SK-N-SH (cell line): ENCODE data around the gene SCN4B. TPM values are rescaled to one million over a fixed set of nuclear protein-coding genes. Genes with fewer than 3 reads are reported as not detected.
A peak's percentile ranks its signal among the peaks of the same experiment; 100 is the strongest.

Experiments
- CTCF ChIA-PET: fragments of 300-600, 350-600 bp; formaldehyde crosslinking; extraction: SDS; loops from one replicate; lab custom pipeline; 2021; lab: Yijun Ruan, JAX
- POLR2A ChIA-PET: fragments of 350-600 bp; sonication (Branson Sonifier 250); formaldehyde crosslinking; extraction: SDS; loops from one replicate; lab custom pipeline; 2020; ENCODE audit warnings: antibody characterized with exemption, inconsistent platforms; lab: Yijun Ruan, JAX
- DNase-seq: peaks from one replicate; pipeline ENCODE4 v3.0.0; 2012
- H2AFZ ChIP-seq: fragments of 200-600 bp; sonication (generic); 2 replicates; pipeline ENCODE4 v1.8.1; 2016; ENCODE audit warnings: antibody characterized with exemption, mild to moderate bottlenecking, low read depth
- H3F3A ChIP-seq: fragments of 200-600 bp; sonication (generic); replicated peaks from 2 replicates; pipeline ENCODE3; 2016; ENCODE audit warnings: antibody characterized with exemption, mild to moderate bottlenecking; ENCODE audit not compliant: insufficient read depth
- H3K27ac ChIP-seq, 2 experiments: fragments of 200-500 bp in 1 of 2; fragments of 200-600 bp in 1 of 2; sonication (Bioruptor generic) in 1 of 2; sonication (generic), shearing (Covaris generic) in 1 of 2; 2 replicates each; pipeline versions ENCODE4 v1.5.1 to v1.6.1; 2014 to 2016; ENCODE audit warnings: low read depth in 2 of 2, inconsistent platforms in 1 of 2, low read length in 1 of 2, mild to moderate bottlenecking in 1 of 2, mixed read lengths in 1 of 2
- H3K27me3 ChIP-seq: fragments of 200-600 bp; sonication (generic), shearing (Covaris generic); 2 replicates; pipeline ENCODE4 v1.6.1; 2016; ENCODE audit warnings: mixed run types; ENCODE audit not compliant: insufficient read depth
- H3K36me3 ChIP-seq, 2 experiments: fragments of 200-500 bp in 1 of 2; fragments of 200-600 bp in 1 of 2; sonication (Bioruptor generic) in 1 of 2; sonication (generic) in 1 of 2; replicated peaks in 1 of 2; 2 replicates each; pipeline versions ENCODE3 to v1.5.1; 2014 to 2016; ENCODE audit warnings: low read length in 1 of 2, mild to moderate bottlenecking in 1 of 2; ENCODE audit not compliant: insufficient read depth in 2 of 2, control insufficient read depth in 1 of 2
- H3K4me1 ChIP-seq, 2 experiments: fragments of 200-500 bp in 1 of 2; fragments of 200-600 bp in 1 of 2; sonication (Bioruptor generic) in 1 of 2; sonication (generic), shearing (Covaris generic) in 1 of 2; 2 replicates each; pipeline versions ENCODE4 v1.5.1 to v1.6.1; 2014 to 2016; ENCODE audit warnings: low read depth in 1 of 2, low read length in 1 of 2, mixed run types in 1 of 2; ENCODE audit not compliant: insufficient read depth in 2 of 2, control insufficient read depth in 1 of 2
- H3K4me2 ChIP-seq: fragments of 200-600 bp; sonication (generic), shearing (Covaris generic); 2 replicates; pipeline ENCODE4 v1.6.1; 2017; ENCODE audit warnings: mixed run types
- H3K4me3 ChIP-seq, 2 experiments: fragments of 200-500 bp in 1 of 2; fragments of 200-600 bp in 1 of 2; sonication (Bioruptor generic) in 1 of 2; sonication (generic), shearing (Covaris generic) in 1 of 2; 2 replicates each; pipeline versions ENCODE4 v1.5.1 to v1.8.1; 2014 to 2016; ENCODE audit warnings: low read depth in 2 of 2, inconsistent platforms in 1 of 2, low read length in 1 of 2, mild to moderate bottlenecking in 1 of 2, mixed read lengths in 1 of 2, moderate library complexity in 1 of 2
- H3K79me2 ChIP-seq: fragments of 200-600 bp; sonication (generic); 2 replicates; pipeline ENCODE4 v1.8.1; 2017; ENCODE audit warnings: mild to moderate bottlenecking; ENCODE audit not compliant: insufficient read depth
- H3K9ac ChIP-seq: fragments of 200-600 bp; sonication (generic); 2 replicates; pipeline ENCODE4 v1.6.1; 2017; ENCODE audit warnings: mixed run types
- H3K9me2 ChIP-seq: fragments of 200-600 bp; sonication (generic); 2 replicates; pipeline ENCODE4 v1.6.1; 2017; ENCODE audit warnings: mixed run types
- H3K9me3 ChIP-seq: fragments of 200-600 bp; sonication (generic); 2 replicates; pipeline ENCODE4 v1.6.1; 2017; ENCODE audit warnings: mixed run types, mild to moderate bottlenecking, moderate library complexity
- H4K20me1 ChIP-seq: fragments of 200-600 bp; sonication (generic); 2 replicates; pipeline ENCODE4 v1.6.1; 2017; ENCODE audit warnings: mild to moderate bottlenecking, mixed run types; ENCODE audit not compliant: insufficient read depth
- ELF1 ChIP-seq: IDR thresholded peaks from 2 replicates; pipeline ENCODE4 v1.4.0; 2012
- EZH2phosphoT487 ChIP-seq: fragments of 200-600 bp; sonication (generic); IDR thresholded peaks from 2 replicates; pipeline ENCODE4 v1.6.1; 2017; ENCODE audit warnings: low read depth, mixed run types, mild to moderate bottlenecking, antibody characterized with exemption, moderate library complexity, borderline replicate concordance
- GATA2 ChIP-seq: sonication (generic); formaldehyde crosslinking; IDR thresholded peaks from 2 replicates; pipeline ENCODE4 v1.5.0; 2020; ENCODE audit warnings: mild to moderate bottlenecking, missing genetic modification reagents
- MAX ChIP-seq: IDR thresholded peaks from 2 replicates; pipeline ENCODE4 v1.4.0; 2012; ENCODE audit warnings: low read depth
- MXI1 ChIP-seq: IDR thresholded peaks from 2 replicates; pipeline ENCODE4 v1.6.1; 2012; ENCODE audit warnings: mild to moderate bottlenecking, low read depth, low read length, improper control_type of control experiment
- NFIC ChIP-seq: IDR thresholded peaks from 2 replicates; pipeline ENCODE4 v1.4.0; 2012; ENCODE audit warnings: borderline replicate concordance
- RAD21 ChIP-seq: IDR thresholded peaks from 2 replicates; pipeline ENCODE4 v1.6.1; 2012; ENCODE audit warnings: mild to moderate bottlenecking, low read length
- RXRA ChIP-seq: IDR thresholded peaks from 2 replicates; pipeline ENCODE4 v1.4.0; 2012; ENCODE audit warnings: low read depth, mild to moderate bottlenecking, borderline replicate concordance
- SIN3A ChIP-seq: IDR thresholded peaks from 2 replicates; pipeline ENCODE4 v1.6.1; 2012; ENCODE audit warnings: low read depth, mild to moderate bottlenecking, low read length, moderate library complexity, borderline replicate concordance
- SMC3 ChIP-seq: IDR thresholded peaks from 2 replicates; pipeline ENCODE4 v1.6.1; 2012; ENCODE audit warnings: low read depth, low read length, improper control_type of control experiment
- USF2 ChIP-seq: fragments of 150-350 bp; IDR thresholded peaks from 2 replicates; pipeline ENCODE4 v1.6.1; 2017; ENCODE audit warnings: antibody characterized with exemption, low read length, low read depth, borderline replicate concordance
- WGBS: methylation state at CpG from one replicate; pipeline ENCODE4 v1.1.6; 2017; ENCODE audit warnings: low lambda C conversion rate; 5-methylcytosine and 5-hydroxymethylcytosine counted together
- polyA plus RNA-seq, 3 experiments: library from polyadenylated mRNA; depleted of rRNA; stranded (reverse); fragments of >200 nt; gene quantifications; 2 replicates each; pipeline ENCODE4 v1.2.3, GENCODE V29; 2012

The SCN4B gene
- 1.2 and 2.0 TPM in 2 replicates for polyA plus RNA-seq (2012; rRNA removed)
- polyA plus RNA-seq (2012; cell fraction: cytosol; rRNA removed): 1.2 and 1.3 TPM in 2 replicates
- 1.4 and 1.7 TPM in 2 replicates for polyA plus RNA-seq (2012; cell fraction: nucleus; rRNA removed)

- no peaks in the 10 kb centered on the region for H3F3A ChIP-seq
- peak; percentile 50; the same call in 1 of the 2 replicates for TF ChIP-seq MXI1
- TF ChIP-seq RXRA: no peak
- TF ChIP-seq ELF1: no peak
- peak within 1 kb of the TSS; percentile 54 to 63 for H3K4me3 ChIP-seq
- peak within 1 kb of the TSS; percentile 73 for H2AFZ ChIP-seq
- ChIA-PET CTCF (interaction anchor here (0.7 to 2.1 kb wide), 4 partner anchors 9 to 46 kb away, joined by 3 to 26 read pairs (median 6); no protein-coding TSS in a partner anchor), POLR2A (interaction anchor here (0.6 kb wide), 1 partner anchor 10 kb away, joined by 3 read pairs; no protein-coding TSS in a partner anchor)
- no peak within 1 kb of the TSS; a peak in 1 of 4 replicates for H3K27ac ChIP-seq
- no peaks in the 10 kb centered on the region for H4K20me1 ChIP-seq
- H3K9ac ChIP-seq: no peak within 1 kb of the TSS
- H3K9me3 ChIP-seq: no peaks in the 10 kb centered on the region
- DNase-seq: peak; percentile 94
- no peaks in the 10 kb centered on the region for H3K9me2 ChIP-seq
- H3K36me3 ChIP-seq: no peaks in the 10 kb centered on the region
- WGBS: 1% methylated on average over 19 of the region's 88 CpGs
- H3K27me3 ChIP-seq: peaks cover 60% of the 10 kb centered on the region
- H3K4me1 ChIP-seq: peaks cover 0 to 16% of the 10 kb centered on the region in 2 experiments; a peak in 1 of 4 replicates
- peak within 1 kb of the TSS; percentile 87 for H3K4me2 ChIP-seq
- H3K79me2 ChIP-seq: no peaks in the 10 kb centered on the region
These were observed at the start of gene SCN4B for GRCh38 chr11:118152552-118153471. Gene SCN4B (minus strand): TSS chr11:118152823. CDS start chr11:118152673, 150 bp downstream.

- Histone ChIP-seq H3K79me2 (no peaks in the 10 kb centered on the region), H3K4me1 (peaks cover 0 to 2% of the 10 kb centered on the region in 2 experiments; a peak in 1 of 4 replicates), H3K36me3 (no peaks in the 10 kb centered on the region), H3K9me3 (no peaks in the 10 kb centered on the region), H3K9me2 (no peaks in the 10 kb centered on the region), H2AFZ (no peak overlapping the region), H3F3A (no peaks in the 10 kb centered on the region), H3K4me3 (no peak overlapping the region), H3K27me3 (peaks cover 36% of the 10 kb centered on the region; the same call in 1 of the 2 replicates), H3K27ac (no peak overlapping the region), H4K20me1 (no peaks in the 10 kb centered on the region), H3K4me2 (no peak overlapping the region), H3K9ac (no peak overlapping the region)
- TF ChIP-seq EZH2phosphoT487: no peak
- no peak for TF ChIP-seq SMC3
- no peak for TF ChIP-seq SIN3A
- TF ChIP-seq MAX: no peak
- no peak for TF ChIP-seq USF2
- no peak for TF ChIP-seq GATA2 (CRISPR knock-in tag)
- no peak for TF ChIP-seq NFIC
- TF ChIP-seq RAD21: no peak
- WGBS: 5% methylated on average over 2 of the region's 2 CpGs
- ChIA-PET POLR2A (no interaction called here), CTCF (interaction anchor here (1.2 kb wide), 1 partner anchor 151 kb away, joined by 5 read pairs; no protein-coding TSS in a partner anchor)
- no peak for DNase-seq
These were observed 49.3 kb upstream of the SCN4B start for GRCh38 chr11:118201966-118202365.
